GM19035 (cell line): ENCODE measurements around the gene SUN2.

Experiments
- ATAC-seq: cut with Tn5 transposase; IDR thresholded peaks from one replicate; pipeline ENCODE4 v1.9.1; 2021; ENCODE audit not compliant: unreplicated experiment

SUN2 gene

GRCh38 chr22:38755155-38755910, 465 bp downstream of the SUN2 start:
- ATAC-seq = peak; percentile 35

- ATAC-seq = no peak
These were observed 1.0 kb downstream of the SUN2 start for GRCh38 chr22:38754751-38755154.

GRCh38 chr22:38753948-38754750, 1.6 kb downstream of the SUN2 start:
- ATAC-seq = no peak

GRCh38 chr22:38751422-38752346, 4.1 kb downstream of the SUN2 start:
- ATAC-seq = peak; percentile 42

GRCh38 chr22:38751066-38751421, 4.8 kb downstream of the SUN2 start:
- no peak for ATAC-seq

- ATAC-seq = no peak
These were observed 5.2 kb downstream of the SUN2 start for GRCh38 chr22:38750638-38751037.

- ATAC-seq = no peak
These were observed 5.7 kb downstream of the SUN2 start for GRCh38 chr22:38750104-38750503.

GRCh38 chr22:38748487-38749136, 7.2 kb downstream of the SUN2 start:
- no peak for ATAC-seq

- ATAC-seq = no peak
These were observed 9.9 kb downstream of the SUN2 start for GRCh38 chr22:38745676-38746460.

- no peak for ATAC-seq
These were observed 10.8 kb downstream of the SUN2 start for GRCh38 chr22:38744981-38745380.

- ATAC-seq = no peak
These were observed 13.4 kb downstream of the SUN2 start for GRCh38 chr22:38742176-38742942.

- no peak for ATAC-seq
These were observed 14.2 kb downstream of the SUN2 start for GRCh38 chr22:38741576-38741975.

- ATAC-seq = no peak
These were observed 14.6 kb downstream of the SUN2 start for GRCh38 chr22:38741166-38741565.

GRCh38 chr22:38740754-38741153, 15.0 kb downstream of the SUN2 start:
- ATAC-seq = no peak

GRCh38 chr22:38740116-38740723, 15.6 kb downstream of the SUN2 start:
- ATAC-seq = no peak

GRCh38 chr22:38739300-38740055, 16.3 kb downstream of the SUN2 start:
- no peak for ATAC-seq

- no peak for ATAC-seq
These were observed 17.2 kb downstream of the SUN2 start for GRCh38 chr22:38738475-38739070.
